Neuronal stem cell (in vitro differentiated cells): ENCODE results near the gene KIF16B.

Experiments used
- DNase-seq: peaks from one replicate; pipeline ENCODE4 v3.0.0-alpha.2; 2013; ENCODE audit warnings: low spot score
- H2AFZ ChIP-seq: one replicate; pipeline ENCODE4 v1.6.1; 2013; ENCODE audit warnings: mild to moderate bottlenecking, low read length, inconsistent platforms
- H2AK5ac ChIP-seq: 2 replicates; pipeline ENCODE4 v1.6.1; 2013; ENCODE audit warnings: low read depth, mild to moderate bottlenecking, inconsistent platforms, low read length, moderate library complexity, mixed read lengths
- H2BK120ac ChIP-seq: 2 replicates; pipeline ENCODE4 v1.6.1; 2013; ENCODE audit warnings: low read depth, mild to moderate bottlenecking, inconsistent platforms, low read length, moderate library complexity, mixed read lengths
- H2BK12ac ChIP-seq: one replicate; pipeline ENCODE4 v1.6.1; 2013; ENCODE audit warnings: low read length, inconsistent platforms
- H2BK15ac ChIP-seq: 2 replicates; pipeline ENCODE4 v1.6.1; 2013; ENCODE audit warnings: mild to moderate bottlenecking, low read length, inconsistent platforms, mixed read lengths
- H2BK5ac ChIP-seq: one replicate; pipeline ENCODE4 v1.6.1; 2013; ENCODE audit warnings: inconsistent platforms, mild to moderate bottlenecking, low read length, moderate library complexity
- H3K14ac ChIP-seq: one replicate; pipeline ENCODE4 v1.6.1; 2013; ENCODE audit warnings: low read length, inconsistent platforms
- H3K18ac ChIP-seq: 2 replicates; pipeline ENCODE4 v1.6.1; 2013; ENCODE audit warnings: low read length, inconsistent platforms
- H3K23ac ChIP-seq: 2 replicates; pipeline ENCODE4 v1.6.1; 2013; ENCODE audit warnings: low read depth, mild to moderate bottlenecking, mixed read lengths, low read length, inconsistent platforms; ENCODE audit not compliant: poor library complexity
- H3K27ac ChIP-seq: replicated peaks from 3 replicates; pipeline ENCODE4 v1.5.1; 2013; ENCODE audit warnings: low read length, inconsistent platforms
- H3K27me3 ChIP-seq, 3 experiments: 2 replicates each; pipeline ENCODE4 v1.6.1; 2013; ENCODE audit warnings: low read length in 3 of 3, mild to moderate bottlenecking in 2 of 3, inconsistent platforms in 1 of 3, low read depth in 1 of 3, mixed read lengths in 1 of 3, moderate library complexity in 1 of 3; ENCODE audit not compliant: control insufficient read depth in 3 of 3, insufficient read depth in 3 of 3
- H3K36me3 ChIP-seq, 2 donors: replicated peaks in 1 of 2; 2 replicates each; pipeline ENCODE4 v1.6.1; 2013; ENCODE audit warnings: low read length in 2 of 2; ENCODE audit not compliant: control insufficient read depth in 2 of 2, insufficient read depth in 2 of 2
- H3K4ac ChIP-seq: 2 replicates; pipeline ENCODE4 v1.6.1; 2013; ENCODE audit warnings: inconsistent platforms, mild to moderate bottlenecking, low read length, moderate library complexity
- H3K4me1 ChIP-seq, 2 donors: 1 replicate in 1 of 2; 2 replicates in 1 of 2; pipeline ENCODE4 v1.6.1; 2013; ENCODE audit warnings: low read length in 2 of 2, low read depth in 1 of 2; ENCODE audit not compliant: control insufficient read depth in 2 of 2, insufficient read depth in 1 of 2
- H3K4me2 ChIP-seq: one replicate; pipeline ENCODE4 v1.6.1; 2013; ENCODE audit warnings: mild to moderate bottlenecking, low read length, inconsistent platforms; ENCODE audit not compliant: insufficient read depth, poor library complexity, severe bottlenecking
- H3K4me3 ChIP-seq, 2 donors: 2 replicates each; pipeline ENCODE4 v1.5.1; 2013; ENCODE audit warnings: low read length in 2 of 2, mild to moderate bottlenecking in 2 of 2, inconsistent platforms in 1 of 2, moderate library complexity in 1 of 2
- H3K79me1 ChIP-seq: one replicate; pipeline ENCODE4 v1.6.1; 2013; ENCODE audit warnings: low read depth, mild to moderate bottlenecking, inconsistent platforms, low read length, moderate library complexity
- H3K9ac ChIP-seq: one replicate; pipeline ENCODE4 v1.6.1; 2013; ENCODE audit warnings: mild to moderate bottlenecking, low read depth, low read length, inconsistent platforms; ENCODE audit not compliant: poor library complexity
- H3K9me3 ChIP-seq, 2 donors: replicated peaks in 1 of 2; 2 replicates each; pipeline versions ENCODE3 to v1.6.1; 2013; ENCODE audit warnings: low read length in 2 of 2, mild to moderate bottlenecking in 2 of 2, inconsistent platforms in 1 of 2, low read depth in 1 of 2, mixed read lengths in 1 of 2, moderate library complexity in 1 of 2; ENCODE audit not compliant: control insufficient read depth in 2 of 2, insufficient read depth in 1 of 2
- H4K8ac ChIP-seq: one replicate; pipeline ENCODE4 v1.6.1; 2013; ENCODE audit warnings: low read depth, mild to moderate bottlenecking, inconsistent platforms, low read length, moderate library complexity
- H4K91ac ChIP-seq: one replicate; pipeline ENCODE4 v1.6.1; 2013; ENCODE audit warnings: low read length, low read depth, mild to moderate bottlenecking, inconsistent platforms; ENCODE audit not compliant: poor library complexity
- WGBS, 2 donors: extraction: QIAGEN DNeasy Blood & Tissue Kit; methylation state at CpG; one replicate each; pipeline ENCODE4 v1.1.7; 2013; ENCODE audit warnings: missing lambda C conversion rate in 2 of 2, mixed read lengths in 1 of 2; ENCODE audit not compliant: insufficient read length in 2 of 2, insufficient replicate concordance in 1 of 2; ENCODE audit errors: extremely low coverage in 2 of 2; 5-methylcytosine and 5-hydroxymethylcytosine counted together

The KIF16B gene

GRCh38 chr20:16404171-16404570 lies 169.1 kb downstream of the KIF16B start:
- Histone ChIP-seq H3K4me2 (no peak overlapping the region), H4K8ac (no peak overlapping the region), H3K79me1 (no peaks in the 10 kb centered on the region), H3K27me3 (no peaks in the 10 kb centered on the region), H3K14ac (no peak overlapping the region), H3K4ac (no peak overlapping the region), H2BK15ac (no peak overlapping the region), H3K4me1 (no peaks in the 10 kb centered on the region), H3K18ac (no peak overlapping the region), H2BK5ac (no peak overlapping the region), H3K36me3 (peaks cover 0 to 2% of the 10 kb centered on the region in 2 donors), H4K91ac (no peak overlapping the region), H3K23ac (no peak overlapping the region), H2BK120ac (no peak overlapping the region), H3K9ac (no peak overlapping the region), H3K9me3 (peaks cover 0 to 3% of the 10 kb centered on the region in 2 donors), H2BK12ac (no peak overlapping the region), H2AK5ac (no peak overlapping the region), H3K27ac (no peak overlapping the region), H3K4me3 (no peak overlapping the region), H2AFZ (no peak overlapping the region)
- WGBS, 2 donors, result no CpG with 5 or more reads among the region's 5 CpGs
- DNase-seq, result no peak

DNA sequence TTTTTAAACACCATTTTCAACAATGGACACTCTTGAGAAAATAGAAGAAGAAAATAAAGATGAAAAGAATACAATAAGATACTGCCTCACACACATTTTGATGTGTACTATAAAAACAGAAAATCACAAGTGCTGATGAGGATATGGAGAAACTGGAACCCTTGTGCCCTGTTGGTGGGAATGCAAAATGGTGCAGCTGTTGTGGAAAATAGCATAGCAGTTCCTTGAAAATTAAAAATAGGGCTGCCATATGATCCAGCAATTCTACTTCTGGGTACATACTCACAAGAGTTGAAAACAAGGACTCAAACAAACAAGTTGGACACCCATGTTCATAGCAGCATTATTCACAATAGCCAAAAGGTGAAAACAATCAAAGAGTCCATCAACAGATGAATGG lies 173.0 kb downstream of the KIF16B start:
- H4K91ac ChIP-seq, result no peak overlapping the region
- no peak for DNase-seq
- H3K4me3 ChIP-seq, result no peak overlapping the region
- no peak overlapping the region for H4K8ac ChIP-seq
- H2AFZ ChIP-seq, result no peak overlapping the region
- no peak overlapping the region for H2BK5ac ChIP-seq
- H3K4ac ChIP-seq, result no peak overlapping the region
- no peak overlapping the region for H3K4me2 ChIP-seq
- H2BK120ac ChIP-seq, result no peak overlapping the region
- H3K9ac ChIP-seq, result no peak overlapping the region
- no peak overlapping the region for H2BK15ac ChIP-seq
- no peaks in the 10 kb centered on the region for H3K27me3 ChIP-seq
- H3K4me1 ChIP-seq, result no peaks in the 10 kb centered on the region
- H3K27ac ChIP-seq, result no peak overlapping the region
- H2BK12ac ChIP-seq, result no peak overlapping the region
- no peak overlapping the region for H3K18ac ChIP-seq
- H3K36me3 ChIP-seq, result peaks cover 0 to 2% of the 10 kb centered on the region in 2 donors
- peaks cover 0 to 3% of the 10 kb centered on the region in 2 donors for H3K9me3 ChIP-seq
- no peak overlapping the region for H3K14ac ChIP-seq
- H2AK5ac ChIP-seq, result no peak overlapping the region
- no peak overlapping the region for H3K23ac ChIP-seq
- H3K79me1 ChIP-seq, result no peaks in the 10 kb centered on the region

DNA sequence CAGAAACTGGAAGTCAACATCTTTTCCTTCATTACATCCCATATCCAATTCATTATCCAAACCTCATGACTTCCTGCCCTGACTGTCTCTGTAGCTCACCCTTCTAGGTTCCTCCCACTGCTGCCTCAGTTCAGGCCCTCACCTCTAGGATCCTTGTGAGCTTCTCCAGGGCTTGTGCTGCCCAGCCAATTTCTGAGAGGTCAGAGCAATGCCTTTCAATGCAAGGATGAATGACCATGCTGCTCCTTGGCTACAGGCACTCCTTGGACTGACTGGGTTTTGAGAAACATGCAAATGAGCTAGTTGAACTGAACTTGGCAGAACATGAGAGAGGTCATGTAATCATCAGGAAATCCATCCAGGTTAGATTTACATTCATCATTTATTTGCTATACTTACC lies 173.4 kb downstream of the KIF16B start:
- DNase-seq, result no peak
- no peaks in the 10 kb centered on the region for H3K27me3 ChIP-seq
- no peak overlapping the region for H3K23ac ChIP-seq
- no peak overlapping the region for H3K27ac ChIP-seq
- no peak overlapping the region for H3K14ac ChIP-seq
- H4K8ac ChIP-seq, result no peak overlapping the region
- no peaks in the 10 kb centered on the region for H3K4me1 ChIP-seq
- H3K9me3 ChIP-seq, result peaks cover 0 to 3% of the 10 kb centered on the region in 2 donors
- no peak overlapping the region for H2BK120ac ChIP-seq
- no peak overlapping the region for H2BK12ac ChIP-seq
- no peak overlapping the region for H2AFZ ChIP-seq
- H3K4me2 ChIP-seq, result no peak overlapping the region
- peaks cover 0 to 2% of the 10 kb centered on the region in 2 donors for H3K36me3 ChIP-seq
- H3K4ac ChIP-seq, result no peak overlapping the region
- H3K79me1 ChIP-seq, result no peaks in the 10 kb centered on the region
- H3K18ac ChIP-seq, result no peak overlapping the region
- H3K4me3 ChIP-seq, result no peak overlapping the region
- H3K9ac ChIP-seq, result no peak overlapping the region
- no peak overlapping the region for H2BK5ac ChIP-seq
- no peak overlapping the region for H2AK5ac ChIP-seq
- no peak overlapping the region for H2BK15ac ChIP-seq
- no peak overlapping the region for H4K91ac ChIP-seq

GRCh38 chr20:16397086-16397485 lies 176.2 kb downstream of the KIF16B start:
- no peaks in the 10 kb centered on the region for H3K36me3 ChIP-seq
- no peak overlapping the region for H2AK5ac ChIP-seq
- no peak for DNase-seq
- H3K27me3 ChIP-seq, result no peaks in the 10 kb centered on the region
- H2BK120ac ChIP-seq, result no peak overlapping the region
- H2BK5ac ChIP-seq, result no peak overlapping the region
- H3K18ac ChIP-seq, result peak overlapping the region; percentile 6
- H3K14ac ChIP-seq, result no peak overlapping the region
- H3K79me1 ChIP-seq, result no peaks in the 10 kb centered on the region
- no peaks in the 10 kb centered on the region for H3K4me1 ChIP-seq
- peaks cover 2 to 3% of the 10 kb centered on the region in 2 donors for H3K9me3 ChIP-seq
- H2BK15ac ChIP-seq, result no peak overlapping the region
- WGBS, 2 donors, result no CpG with 5 or more reads among the region's 4 CpGs
- H3K4me3 ChIP-seq, result no peak overlapping the region
- H3K4me2 ChIP-seq, result no peak overlapping the region
- H3K9ac ChIP-seq, result no peak overlapping the region
- H2AFZ ChIP-seq, result no peak overlapping the region
- H4K8ac ChIP-seq, result no peak overlapping the region
- H3K23ac ChIP-seq, result no peak overlapping the region
- no peak overlapping the region for H3K27ac ChIP-seq
- no peak overlapping the region for H2BK12ac ChIP-seq
- no peak overlapping the region for H4K91ac ChIP-seq
- no peak overlapping the region for H3K4ac ChIP-seq
